ENCODE results near the gene SIRPB2. TPM values are rescaled to one million over a fixed set of nuclear protein-coding genes. Genes with fewer than 3 reads are reported as not detected.

The SIRPB2 gene
- total RNA-seq, 4 donors from 2014 or later, result 0.79 to 6.4 (median 3.1) TPM

DNA sequence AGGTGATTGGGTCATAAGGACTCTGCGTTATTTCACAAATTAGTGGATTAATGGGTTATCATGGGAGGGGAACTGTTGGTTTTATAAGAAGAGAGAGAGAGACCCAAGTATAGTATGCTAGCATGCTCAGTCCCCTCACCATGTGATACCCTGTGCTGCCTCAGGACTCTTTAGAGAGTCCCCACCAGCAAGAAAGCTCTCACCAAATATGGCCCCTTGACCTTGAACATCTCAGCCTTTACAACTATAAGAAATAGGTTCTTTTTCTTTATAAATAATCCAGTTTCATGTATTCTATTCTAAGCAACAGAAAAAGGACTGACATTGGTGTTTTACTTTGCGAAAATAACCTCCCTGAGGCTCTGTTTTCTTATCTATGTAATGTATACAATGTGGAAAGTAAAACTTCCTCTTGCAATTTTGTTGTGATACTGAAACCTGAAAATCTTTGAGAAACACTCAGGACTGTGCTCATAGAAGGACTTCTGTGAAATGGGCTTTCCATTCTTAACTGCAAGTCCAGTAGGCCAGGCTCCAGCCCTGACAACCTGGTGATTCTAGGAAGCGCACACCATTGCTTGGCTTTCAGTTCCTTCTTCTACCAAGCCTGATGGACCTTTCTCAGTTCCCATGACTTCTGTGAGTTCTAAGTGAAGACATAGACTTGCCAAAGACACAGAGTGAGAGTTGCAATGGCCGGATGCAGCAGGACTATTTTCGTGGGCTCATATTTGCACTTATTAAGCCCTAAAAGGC lies 44.4 kb upstream of the SIRPB2 start:
- WGBS, 2 donors, result 80 to 84% methylated on average over 5 of the region's 5 CpGs
- intact Hi-C loops (cut with DNase I; ENCODE audit: low total_unique reads), result no loop called here
- no peak for DNase-seq (ENCODE audit: low spot score in 2 of 2)
- TF ChIP-seq POLR2A (IDR thresholded peaks at IDR 0.05), result no peak
- TF ChIP-seq, protein P1, sequence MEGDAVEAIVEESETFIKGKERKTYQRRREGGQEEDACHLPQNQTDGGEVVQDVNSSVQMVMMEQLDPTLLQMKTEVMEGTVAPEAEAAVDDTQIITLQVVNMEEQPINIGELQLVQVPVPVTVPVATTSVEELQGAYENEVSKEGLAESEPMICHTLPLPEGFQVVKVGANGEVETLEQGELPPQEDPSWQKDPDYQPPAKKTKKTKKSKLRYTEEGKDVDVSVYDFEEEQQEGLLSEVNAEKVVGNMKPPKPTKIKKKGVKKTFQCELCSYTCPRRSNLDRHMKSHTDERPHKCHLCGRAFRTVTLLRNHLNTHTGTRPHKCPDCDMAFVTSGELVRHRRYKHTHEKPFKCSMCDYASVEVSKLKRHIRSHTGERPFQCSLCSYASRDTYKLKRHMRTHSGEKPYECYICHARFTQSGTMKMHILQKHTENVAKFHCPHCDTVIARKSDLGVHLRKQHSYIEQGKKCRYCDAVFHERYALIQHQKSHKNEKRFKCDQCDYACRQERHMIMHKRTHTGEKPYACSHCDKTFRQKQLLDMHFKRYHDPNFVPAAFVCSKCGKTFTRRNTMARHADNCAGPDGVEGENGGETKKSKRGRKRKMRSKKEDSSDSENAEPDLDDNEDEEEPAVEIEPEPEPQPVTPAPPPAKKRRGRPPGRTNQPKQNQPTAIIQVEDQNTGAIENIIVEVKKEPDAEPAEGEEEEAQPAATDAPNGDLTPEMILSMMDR (IDR thresholded peaks at IDR 0.05), result no peak
- no peak overlapping the region for H3K4me3 ChIP-seq (ENCODE audit: low read depth, poor library complexity, severe bottlenecking)

DNA sequence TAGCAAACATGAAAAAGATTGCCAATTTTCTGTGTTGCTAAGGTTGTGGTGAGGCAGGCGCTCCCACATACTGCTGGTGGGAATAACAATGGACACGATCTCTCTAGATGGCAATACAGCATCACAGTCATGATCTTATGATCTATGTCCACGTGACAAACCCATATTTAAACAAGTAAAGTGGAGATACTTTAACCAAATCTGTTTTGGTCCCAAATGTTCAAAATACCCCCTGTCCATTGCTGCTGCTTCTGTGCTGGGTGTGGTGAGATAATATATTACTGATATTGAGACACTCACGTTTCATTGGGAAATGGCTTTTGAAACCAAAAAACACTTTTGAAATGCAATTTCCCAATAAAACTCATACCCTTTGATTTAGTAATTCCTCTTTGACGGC lies 43.3 kb upstream of the SIRPB2 start:
- DNase-seq (ENCODE audit: low spot score in 2 of 2), result no peak
- WGBS, 2 donors, result 69 to 73% methylated on average over 5 of the region's 5 CpGs
- intact Hi-C loops (cut with DNase I; ENCODE audit: low total_unique reads), result no loop called here
- no peak overlapping the region for H3K4me3 ChIP-seq (ENCODE audit: low read depth, poor library complexity, severe bottlenecking)
- TF ChIP-seq POLR2A (IDR thresholded peaks at IDR 0.05), result no peak
- TF ChIP-seq, protein P1 (IDR thresholded peaks at IDR 0.05), result no peak

DNA sequence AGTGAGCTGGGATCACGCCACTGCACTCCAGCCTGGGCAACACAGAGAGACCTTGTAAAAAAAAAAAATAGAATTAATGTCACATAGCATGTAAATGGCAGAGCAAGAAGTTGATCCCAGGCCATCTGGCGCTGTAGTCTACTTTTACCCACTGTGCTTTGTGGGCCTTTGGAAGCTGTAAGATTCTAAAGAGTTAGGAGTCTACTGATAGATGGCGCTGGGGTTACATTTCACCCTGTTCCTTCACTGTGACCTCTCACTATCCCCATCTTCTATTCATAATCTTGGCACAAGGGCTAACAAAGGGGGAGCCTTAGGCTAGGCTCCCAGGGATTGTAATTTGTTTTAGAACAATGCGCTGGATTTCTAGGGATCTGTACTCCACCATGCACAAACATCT lies 41.8 kb upstream of the SIRPB2 start:
- intact Hi-C loops (cut with DNase I; ENCODE audit: low total_unique reads), result no loop called here
- WGBS, 2 donors, result 60 to 71% methylated on average over 4 of the region's 4 CpGs

DNA sequence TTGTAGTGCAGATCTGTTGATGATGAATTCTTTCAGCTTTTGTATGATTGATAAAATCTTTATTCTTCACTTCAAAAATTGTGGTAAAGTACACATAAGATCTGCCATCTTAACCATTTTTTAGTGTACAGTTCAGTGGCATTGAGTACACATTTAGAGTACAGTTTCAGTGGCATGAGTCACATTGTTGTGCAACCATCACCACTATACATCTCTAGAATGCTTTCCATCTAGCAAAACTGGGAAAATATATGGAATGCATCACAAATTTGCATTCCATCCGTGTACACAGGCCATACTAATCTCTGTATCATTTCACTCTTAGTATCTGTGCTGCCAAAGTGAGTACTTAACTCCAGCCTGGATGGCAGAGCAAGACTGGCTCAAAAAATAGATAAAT lies 37.6 kb upstream of the SIRPB2 start:
- WGBS, 2 donors, result 21 to 35% methylated on average over 1 of the region's 1 CpG
- intact Hi-C loops (cut with DNase I; ENCODE audit: low total_unique reads), result no loop called here

More for the DNA sequence above, 41.8 kb upstream of the SIRPB2 start:
- H3K4me3 ChIP-seq (ENCODE audit: low read depth, poor library complexity, severe bottlenecking), result no peak overlapping the region
- no peak for TF ChIP-seq POLR2A (IDR thresholded peaks at IDR 0.05)
- TF ChIP-seq, protein P1 (IDR thresholded peaks at IDR 0.05), result no peak
- no peak for DNase-seq (ENCODE audit: low spot score in 2 of 2)

DNA sequence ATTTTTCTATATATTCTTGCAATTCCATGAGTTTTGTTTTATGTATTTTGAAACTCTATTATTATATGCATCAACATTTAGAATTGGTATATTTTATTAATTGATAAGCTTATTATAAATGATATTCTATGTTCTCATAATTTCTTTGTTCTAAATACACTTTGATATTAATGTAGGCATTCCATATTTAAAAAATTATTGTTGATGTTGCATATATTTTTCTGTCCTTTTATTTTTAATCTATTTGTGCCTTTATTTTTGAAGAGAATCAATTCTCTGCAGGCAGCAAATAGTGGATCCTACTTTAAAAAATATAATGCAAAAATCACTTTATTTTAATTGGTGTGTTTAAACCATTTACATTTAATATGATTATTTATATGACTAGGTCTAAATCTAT lies 36.7 kb upstream of the SIRPB2 start:
- TF ChIP-seq, protein P1 (IDR thresholded peaks at IDR 0.05), result no peak
- no peak for TF ChIP-seq POLR2A (IDR thresholded peaks at IDR 0.05)
- DNase-seq (ENCODE audit: low spot score in 2 of 2), result no peak
- no peak overlapping the region for H3K4me3 ChIP-seq (ENCODE audit: low read depth, poor library complexity, severe bottlenecking)
- intact Hi-C loops (cut with DNase I; ENCODE audit: low total_unique reads), result no loop called here

More for the DNA sequence above, 37.6 kb upstream of the SIRPB2 start:
- no peak overlapping the region for H3K4me3 ChIP-seq (ENCODE audit: low read depth, poor library complexity, severe bottlenecking)
- TF ChIP-seq POLR2A (IDR thresholded peaks at IDR 0.05), result no peak
- TF ChIP-seq, protein P1 (IDR thresholded peaks at IDR 0.05), result no peak
- DNase-seq (ENCODE audit: low spot score in 2 of 2), result no peak

DNA sequence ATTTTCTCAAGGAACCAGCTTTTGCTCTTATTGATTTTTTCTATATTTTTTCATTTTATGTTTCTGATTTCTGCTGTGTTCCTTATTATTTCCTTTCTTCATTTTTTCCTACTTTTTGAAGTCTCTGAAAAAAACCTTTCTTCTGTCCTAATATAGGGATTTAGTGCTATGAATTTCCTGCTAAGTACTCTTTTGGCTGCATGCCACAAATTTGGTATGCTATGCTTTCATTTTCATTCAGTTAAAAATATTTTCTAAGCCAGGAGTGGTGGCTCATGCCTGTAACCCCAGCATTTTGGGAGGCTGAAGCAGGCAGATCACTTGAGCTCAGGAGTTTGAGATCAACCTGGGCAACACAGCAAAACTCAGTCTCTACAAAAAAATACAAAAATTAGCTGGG lies 35.7 kb upstream of the SIRPB2 start:
- TF ChIP-seq POLR2A (IDR thresholded peaks at IDR 0.05), result no peak
- TF ChIP-seq, protein P1 (IDR thresholded peaks at IDR 0.05), result no peak
- no peak overlapping the region for H3K4me3 ChIP-seq (ENCODE audit: low read depth, poor library complexity, severe bottlenecking)
- intact Hi-C loops (cut with DNase I; ENCODE audit: low total_unique reads), result no loop called here
- DNase-seq (ENCODE audit: low spot score in 2 of 2), result no peak
